HG03097 (cell line): Measurements from ENCODE around the gene SIX1.

Experiments used
- ATAC-seq: cut with Tn5 transposase; IDR thresholded peaks from one replicate; pipeline ENCODE4 v1.9.1; 2021; ENCODE audit not compliant: unreplicated experiment, low FRiP score

SIX1 gene

DNA sequence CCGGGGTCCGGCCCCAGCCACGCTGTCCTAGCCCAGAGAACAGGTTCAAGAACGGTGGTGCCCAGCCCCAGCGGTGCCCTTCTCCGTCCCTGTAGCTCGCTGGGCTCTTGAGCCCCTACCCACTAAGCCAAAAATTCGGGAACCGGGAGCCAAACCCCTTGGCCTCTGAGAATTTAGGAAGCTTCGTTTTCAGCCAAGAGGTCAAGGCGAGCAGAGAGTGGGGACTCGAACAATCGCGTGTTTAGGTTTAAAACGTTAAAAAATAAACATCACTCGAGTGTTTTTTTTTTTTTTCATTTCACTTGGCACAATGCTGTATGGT, 6.2 kb downstream of the SIX1 start:
- no peak for ATAC-seq

DNA sequence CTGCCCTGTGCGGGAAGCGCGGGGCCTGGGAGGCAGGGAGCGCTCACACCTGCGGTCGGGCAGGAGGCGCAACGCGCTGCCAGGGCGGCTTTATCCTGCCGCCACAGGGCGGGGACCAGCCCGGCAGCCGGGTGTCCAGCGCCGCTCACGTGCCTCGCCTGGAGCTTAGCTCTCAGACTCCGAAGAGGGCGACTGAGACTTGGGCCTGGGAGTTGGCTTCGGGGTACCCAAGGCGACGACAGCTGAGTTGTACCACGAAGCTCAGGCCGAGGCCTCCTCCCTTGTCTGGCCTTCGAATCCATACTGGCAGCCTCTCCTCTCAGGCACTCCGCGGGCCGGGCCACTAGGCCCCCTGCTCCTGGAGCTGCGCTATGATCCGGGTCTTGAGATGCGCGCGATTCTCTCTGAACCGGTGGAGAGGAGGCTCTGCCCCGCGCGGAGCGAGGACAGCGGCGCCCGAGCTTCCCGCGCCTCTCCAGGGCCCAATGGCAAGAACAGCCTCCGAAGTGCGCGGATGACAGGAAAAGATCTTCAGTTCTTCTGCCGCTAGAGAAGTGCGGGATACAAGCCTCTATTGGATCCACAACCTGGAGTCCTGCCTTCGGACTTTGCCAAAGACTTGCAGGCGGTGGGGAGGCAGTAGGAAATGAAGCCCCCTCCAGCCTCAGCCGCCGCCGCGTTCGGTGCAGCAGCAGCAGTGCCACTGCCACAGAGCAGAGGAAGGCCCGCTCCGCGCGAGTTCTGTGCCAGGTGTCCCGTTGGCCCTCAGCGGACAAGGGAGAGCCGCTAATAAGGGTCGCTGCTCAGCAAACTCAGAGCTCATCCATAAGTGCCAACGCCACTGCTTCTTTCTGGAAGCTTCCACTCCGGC, 6.8 kb downstream of the SIX1 start:
- ATAC-seq, result no peak

DNA sequence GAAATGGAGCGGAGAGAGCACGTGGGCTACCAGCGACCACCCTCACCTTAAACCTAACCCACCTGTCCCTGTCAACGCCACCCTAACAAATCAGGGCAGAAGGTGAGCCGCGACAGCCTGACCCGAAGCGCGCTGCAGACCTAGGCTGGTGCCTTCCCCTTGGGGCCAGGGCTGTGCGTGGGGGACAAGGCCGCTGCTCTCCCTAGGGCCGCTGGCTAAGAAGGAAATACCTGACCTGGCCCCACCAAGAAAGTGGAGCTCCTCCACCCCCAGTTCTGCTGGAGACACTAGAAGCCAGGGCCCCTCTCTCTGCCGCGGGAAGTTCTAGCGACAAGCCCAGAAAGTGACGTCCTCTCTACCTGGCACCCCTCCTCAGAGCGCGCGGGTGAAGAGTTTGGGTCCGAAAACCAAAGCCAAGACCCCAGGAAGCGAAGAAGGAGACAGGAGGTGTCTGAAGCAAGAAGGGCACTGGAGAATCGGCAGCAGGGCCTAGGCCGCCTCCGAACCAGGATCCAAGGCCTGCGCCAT, 7.5 kb downstream of the SIX1 start:
- ATAC-seq, result no peak

DNA sequence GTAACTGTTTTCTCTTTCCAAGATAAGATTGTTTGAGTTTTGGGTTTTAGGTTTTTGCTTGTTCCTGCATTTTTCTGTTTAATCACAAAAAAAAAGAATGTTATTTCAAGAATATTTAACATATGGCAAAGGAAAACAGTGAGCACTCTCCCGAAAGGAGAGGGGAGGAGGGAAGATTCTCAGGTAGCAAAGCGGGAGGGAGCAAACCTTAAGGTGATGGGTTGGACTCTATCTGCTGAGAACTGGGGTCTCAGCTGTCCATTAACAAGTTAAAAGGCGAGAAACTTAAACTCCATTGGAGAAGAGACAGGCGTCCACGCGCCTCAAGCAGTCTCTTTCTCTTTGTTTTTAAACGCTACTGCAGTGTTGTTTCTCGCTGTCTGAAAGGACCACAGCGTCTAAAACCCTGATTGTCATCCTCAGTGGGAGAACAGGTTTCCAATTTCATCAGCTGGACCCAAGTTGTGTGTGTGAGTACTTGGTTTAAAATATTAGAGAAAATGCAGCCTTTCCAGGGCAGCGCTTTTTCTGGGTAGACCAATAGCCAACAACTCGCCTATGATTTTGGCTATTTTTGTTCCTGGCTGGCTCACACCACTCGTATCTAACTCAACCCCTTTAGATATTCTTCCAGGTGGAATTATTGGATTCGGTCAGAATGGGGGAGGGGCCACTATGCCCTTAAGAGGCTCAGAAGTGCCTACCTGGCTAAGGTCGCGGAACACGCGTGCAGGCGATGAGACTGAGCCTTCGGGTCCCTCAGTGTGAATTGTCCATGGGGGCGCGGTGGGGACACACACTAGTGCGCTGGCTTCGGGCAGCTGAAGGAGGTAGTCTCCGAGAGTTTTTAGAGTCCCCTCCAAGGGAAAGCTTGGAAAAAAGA, 8.2 kb downstream of the SIX1 start:
- no peak for ATAC-seq

DNA sequence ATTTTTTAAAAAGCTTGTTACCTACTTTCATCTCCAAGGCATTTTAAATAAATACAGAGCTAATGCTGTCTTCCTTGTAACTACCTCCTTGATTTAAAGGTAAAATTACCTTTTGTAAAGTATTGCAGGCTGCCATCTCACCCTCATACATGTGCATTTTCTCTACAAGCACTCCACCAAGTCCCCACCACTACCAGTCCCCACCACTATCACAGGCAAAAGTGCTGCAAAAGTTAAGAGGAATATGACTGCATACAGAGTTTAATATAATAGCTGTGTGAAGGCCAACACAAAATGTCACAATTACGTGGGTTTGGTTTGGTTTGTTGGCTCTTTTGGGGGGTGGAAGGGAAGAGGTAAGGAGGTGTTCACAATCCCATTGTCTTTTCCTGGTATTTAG, 9.6 kb downstream of the SIX1 start:
- no peak for ATAC-seq

DNA sequence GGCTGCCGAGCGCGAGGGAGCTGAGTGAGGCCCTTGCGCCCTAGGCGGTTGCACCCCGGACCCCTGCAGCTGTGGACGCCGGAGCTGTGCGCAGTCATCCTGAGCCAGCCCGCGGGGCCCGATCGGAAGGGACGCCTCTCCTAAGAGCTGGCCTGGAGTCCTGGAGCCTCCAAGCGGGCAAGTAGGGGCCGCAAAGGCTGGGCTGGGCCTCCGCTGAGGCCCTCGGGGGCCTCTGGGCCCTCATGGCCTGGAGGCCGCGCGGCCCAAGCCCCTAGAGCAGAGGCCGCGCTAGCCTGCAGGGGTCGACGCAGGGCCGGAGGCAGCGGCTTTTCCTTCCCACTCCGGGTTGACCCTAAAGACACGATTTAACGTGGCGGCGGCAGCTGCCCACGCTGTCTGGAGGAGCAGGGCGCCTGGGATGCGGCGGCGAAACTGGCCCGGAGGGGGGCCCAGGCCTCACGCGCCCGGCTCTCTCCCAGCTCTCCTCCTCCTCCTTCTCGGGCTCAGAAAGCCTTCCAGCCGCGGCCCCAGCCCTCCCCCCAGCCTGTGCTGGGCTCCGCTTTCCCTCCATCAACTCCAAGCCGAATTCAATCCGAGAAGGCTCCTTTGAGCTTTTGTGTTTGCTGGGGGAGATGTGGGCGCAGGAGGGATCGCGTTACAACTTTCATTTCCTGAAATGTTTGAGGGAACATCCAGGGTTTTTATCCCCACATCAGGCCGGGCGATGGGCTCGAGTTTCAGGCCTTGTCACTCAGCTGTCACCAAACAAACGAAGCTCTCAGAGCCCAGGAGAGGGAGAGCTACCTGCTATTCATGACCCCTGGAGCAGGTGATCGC, 11.6 kb downstream of the SIX1 start:
- no peak for ATAC-seq

DNA sequence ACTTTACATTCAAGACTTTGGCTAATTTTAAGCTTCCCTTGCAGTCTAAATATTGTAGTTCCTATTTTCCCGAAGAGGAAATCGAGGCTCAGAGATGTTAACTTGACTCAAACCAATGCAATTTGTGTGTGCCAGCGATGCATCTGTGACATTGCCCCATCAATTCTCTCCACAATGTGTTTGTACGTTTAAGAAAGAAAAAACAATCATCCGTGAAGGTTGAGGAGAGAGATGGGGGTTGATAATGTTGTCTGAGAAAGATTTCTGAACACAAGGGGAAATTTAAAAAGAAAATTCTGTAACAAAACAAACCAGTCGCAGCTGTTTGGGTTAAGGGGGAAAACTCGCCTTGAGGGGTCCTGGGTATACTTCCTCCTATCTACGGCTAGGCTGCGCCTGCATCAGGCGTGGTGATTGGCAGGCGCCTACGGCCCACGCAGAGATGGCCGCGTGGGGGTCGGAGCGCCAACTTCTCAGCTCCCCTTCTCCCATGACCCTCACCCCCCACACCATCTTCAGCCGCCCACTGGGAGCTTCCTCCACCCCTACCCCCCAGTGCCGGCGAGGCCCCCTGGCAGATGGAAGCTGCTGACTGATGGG, 12.3 kb downstream of the SIX1 start:
- no peak for ATAC-seq

DNA sequence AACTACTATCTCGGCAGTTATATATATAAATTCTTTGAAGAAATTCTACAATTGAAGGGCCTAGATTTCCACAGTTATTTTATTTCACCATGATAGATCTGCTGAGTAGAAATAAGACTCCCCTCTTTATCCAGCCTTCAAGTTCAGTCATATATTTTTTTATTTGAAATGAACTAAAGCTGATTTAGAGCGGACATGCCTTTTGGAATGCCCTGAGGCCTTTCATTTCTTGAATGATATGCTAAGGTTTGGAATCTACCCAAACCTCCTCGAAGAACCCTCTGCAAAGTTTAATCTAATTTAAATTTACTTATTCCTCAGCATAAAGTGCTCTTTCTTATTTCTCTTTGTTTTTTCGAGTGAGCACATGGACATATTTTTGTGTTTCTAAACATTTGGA, 15.1 kb downstream of the SIX1 start:
- no peak for ATAC-seq

DNA sequence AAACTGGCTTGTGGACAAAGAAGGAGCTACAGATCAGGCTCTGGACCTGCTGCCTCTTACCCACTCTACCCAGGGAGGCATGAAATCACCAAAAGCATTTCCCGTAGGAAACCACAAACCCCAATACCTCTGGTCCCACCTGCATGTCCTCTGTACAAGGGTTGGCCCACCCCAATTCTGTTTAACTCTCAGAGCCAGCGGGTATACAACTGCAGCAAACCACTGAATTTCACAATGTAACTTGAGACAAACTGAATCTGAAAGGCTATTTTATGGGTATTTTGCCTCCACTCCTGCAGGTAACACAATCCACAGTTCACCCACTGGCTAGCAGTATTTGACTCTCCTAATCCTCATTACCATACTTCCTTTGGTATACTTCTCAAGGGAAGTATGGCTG, 16.5 kb downstream of the SIX1 start:
- ATAC-seq, result peak; percentile 62

DNA sequence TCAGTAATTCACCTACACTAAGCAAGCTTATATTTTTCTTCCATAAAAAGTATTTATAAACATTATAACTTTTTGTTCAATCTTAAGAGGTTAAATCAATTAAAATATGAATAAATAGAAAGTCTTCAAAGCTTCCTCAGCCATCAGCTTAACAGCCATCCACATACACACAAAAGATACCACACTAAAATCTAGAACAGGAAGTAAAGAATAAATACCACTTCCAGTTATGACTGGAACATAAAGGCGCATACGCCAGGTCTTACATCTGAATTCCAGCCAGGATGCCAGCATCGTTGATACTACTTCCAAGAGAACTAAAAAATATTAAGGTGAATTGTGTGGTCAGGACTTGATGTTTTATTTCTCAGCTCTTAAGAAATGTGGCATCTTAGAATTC, 17.0 kb downstream of the SIX1 start:
- peak; percentile 68 for ATAC-seq

DNA sequence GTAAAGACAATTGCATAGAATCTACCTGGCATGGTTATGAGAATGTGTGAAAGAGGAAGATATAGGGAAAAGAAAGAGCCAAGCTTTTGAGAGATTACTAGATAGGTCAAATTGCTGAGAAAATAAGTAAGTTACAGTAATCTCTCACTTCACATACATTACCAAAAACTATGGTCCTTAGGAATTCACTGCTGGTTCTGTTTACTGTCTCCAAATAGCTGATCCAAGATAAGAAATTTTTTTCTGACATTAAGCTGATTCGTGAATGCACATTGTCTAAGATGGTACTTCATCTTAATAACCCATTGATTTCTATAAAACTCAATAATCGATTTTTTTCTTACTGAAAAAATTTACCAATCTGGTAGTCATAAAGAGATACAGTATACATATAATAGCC, 17.4 kb downstream of the SIX1 start:
- ATAC-seq, result no peak

DNA sequence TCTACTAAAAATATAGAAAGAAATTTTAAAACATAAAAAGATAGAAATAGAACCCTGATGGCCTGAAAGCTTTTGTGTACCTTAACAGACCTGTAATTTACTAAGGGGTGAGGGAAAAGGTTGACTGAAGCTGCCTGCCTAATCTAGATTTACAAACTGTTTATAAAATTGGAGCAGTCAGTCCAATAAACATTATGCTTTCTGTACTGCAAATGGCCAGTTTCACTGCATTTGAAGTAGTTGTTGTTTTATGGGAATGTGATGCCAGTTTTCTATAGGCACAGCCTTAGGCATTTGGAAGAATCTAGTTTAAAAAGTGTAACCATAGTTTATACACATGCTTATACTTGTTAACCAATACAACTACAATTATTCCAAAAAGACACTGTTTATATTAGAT, 19.1 kb downstream of the SIX1 start:
- ATAC-seq, result no peak

DNA sequence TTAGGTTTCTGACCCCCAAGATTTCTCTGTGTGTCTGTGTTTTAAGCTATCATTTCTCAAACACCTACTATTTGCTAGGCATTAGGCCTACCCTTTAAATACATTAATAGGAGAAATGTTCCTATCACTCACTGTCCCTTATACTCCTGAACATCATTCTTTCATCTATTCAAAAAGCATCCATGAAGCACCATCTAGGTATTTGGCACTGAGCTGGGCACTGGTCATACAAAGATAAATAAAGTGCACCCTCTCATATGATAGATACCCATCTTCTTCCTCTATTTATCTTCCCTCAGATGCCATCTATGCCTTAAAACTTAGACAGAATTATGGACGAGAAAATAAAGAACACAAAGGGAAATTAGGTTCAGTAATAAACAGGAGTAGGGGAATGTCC, 20.4 kb downstream of the SIX1 start:
- no peak for ATAC-seq

DNA sequence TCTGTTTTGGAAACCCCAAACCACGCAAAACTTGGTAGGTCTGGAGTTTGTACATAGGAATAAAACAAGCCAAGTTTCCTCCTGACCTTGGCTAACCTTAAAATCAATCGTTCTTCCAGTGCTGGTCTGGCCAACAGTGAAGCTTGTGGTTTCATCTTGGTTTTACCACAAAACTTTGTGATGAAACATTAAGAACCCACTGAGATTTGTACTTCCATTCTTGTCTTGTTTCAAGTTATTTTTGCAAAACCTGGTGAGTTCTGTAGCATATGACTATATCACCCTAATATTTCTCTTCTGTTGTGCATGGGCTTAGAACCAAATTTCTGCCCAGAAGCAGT, 26.4 kb downstream of the SIX1 start:
- no peak for ATAC-seq

DNA sequence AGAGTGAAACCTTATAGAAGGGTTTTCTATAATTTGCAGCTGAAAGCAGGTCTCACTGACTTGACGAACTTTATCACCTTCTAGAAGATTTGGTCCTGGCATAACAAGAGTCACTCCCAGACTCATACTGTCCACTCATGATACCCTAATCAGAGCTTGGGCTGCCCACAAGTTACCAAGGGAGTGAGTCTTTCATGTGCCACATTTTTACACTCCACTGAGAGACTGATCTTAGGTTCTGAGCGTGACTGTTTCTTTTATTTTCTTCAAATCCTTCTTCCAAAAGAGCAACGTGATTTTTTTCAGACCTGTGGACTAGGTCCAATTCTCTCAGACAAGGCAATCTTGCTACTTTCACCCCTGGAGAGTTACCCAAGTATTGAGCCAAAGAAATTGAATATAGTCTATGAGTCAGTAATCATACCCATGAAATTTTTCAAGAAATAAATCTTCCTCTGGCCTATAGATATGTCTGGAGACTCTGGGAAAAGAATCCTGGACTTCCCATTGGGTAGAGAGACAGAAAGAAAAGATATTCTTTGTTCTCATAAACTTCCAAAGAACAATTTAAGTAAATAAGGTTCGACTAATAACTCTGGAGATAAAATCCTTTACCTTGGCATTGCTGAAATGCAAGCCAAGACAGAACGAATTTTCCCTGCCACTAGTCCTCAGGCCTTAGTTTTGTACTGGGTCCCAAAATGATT, 26.9 kb downstream of the SIX1 start:
- ATAC-seq, result no peak

DNA sequence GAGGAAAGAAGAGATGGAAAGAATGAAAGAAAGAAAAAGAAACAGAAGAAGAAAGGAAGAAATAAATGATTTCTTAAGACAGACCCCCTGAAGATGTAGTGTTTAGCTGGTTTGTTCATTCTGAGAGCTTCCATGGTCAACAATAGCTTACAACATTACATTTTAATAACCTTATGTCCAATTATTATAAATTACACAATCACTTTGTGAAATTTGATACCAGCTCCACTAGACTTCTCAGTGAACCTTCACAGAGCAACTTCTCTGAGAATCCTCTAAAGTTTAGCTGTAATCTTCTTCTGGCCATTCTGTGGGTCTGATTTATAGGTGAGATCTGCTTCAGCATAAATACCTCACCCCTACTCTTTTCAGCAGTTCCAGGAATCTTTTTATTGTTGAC, 27.9 kb downstream of the SIX1 start:
- no peak for ATAC-seq

DNA sequence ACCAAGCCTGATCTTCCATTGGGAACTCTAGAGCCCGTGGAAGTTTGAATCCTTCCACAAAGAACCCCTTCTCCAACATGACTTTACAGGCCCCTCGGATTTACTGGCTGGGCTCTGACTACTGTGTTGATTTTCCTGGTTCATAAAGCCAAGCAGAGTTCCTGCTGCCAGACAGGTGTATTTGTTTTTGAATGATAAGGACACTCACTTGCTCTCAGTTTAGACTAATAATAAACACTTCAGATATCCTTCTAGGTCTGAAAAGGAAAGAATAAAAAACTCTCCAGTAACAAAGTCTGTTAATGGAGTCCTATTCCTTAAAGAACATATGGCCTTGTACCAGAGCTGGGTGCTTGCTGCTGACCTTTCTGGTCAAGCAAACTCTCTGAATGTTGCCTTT, 31.0 kb downstream of the SIX1 start:
- no peak for ATAC-seq

DNA sequence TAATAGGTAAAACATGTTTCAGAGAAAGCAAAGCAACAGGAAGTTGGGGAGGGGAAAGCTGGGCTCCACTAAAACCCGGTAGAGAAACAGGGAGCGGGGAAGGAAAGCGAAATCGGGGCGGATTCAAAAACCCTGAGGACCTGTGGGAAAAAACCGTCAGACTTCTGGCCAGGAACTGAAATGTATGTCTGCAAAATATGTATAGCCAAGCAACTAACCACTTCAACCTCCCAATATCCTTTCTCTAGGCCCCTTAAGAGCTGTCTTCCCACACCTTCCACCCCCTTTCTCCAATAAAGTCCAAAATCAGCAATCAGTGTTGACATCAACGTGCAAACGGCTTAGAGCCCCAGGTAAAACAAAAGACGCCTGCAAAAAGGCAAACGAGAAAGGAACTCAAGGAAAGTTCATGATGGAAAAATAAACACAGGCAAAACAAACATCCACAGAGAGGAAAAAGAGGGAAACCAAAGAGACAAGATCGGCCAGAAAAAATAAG, 32.8 kb downstream of the SIX1 start:
- ATAC-seq, result no peak

DNA sequence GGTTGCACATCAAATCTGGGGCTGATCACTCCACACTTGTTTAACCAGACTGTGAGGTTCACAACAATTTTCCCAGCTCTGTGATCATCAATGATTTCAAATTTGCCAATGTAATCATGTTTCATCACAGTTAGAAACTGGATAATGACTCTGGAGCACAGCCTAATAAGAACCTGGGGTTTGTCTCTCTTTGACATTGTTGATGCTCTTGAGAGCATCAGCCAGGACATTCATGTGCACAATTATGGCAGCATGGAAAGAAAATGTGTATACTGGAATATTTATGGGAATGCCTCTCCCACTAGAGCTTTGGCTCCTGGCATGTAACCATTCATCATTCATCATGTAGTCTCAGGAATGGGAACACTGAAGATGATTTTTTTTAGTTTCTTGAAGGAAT, 47.0 kb downstream of the SIX1 start:
- ATAC-seq, result no peak

DNA sequence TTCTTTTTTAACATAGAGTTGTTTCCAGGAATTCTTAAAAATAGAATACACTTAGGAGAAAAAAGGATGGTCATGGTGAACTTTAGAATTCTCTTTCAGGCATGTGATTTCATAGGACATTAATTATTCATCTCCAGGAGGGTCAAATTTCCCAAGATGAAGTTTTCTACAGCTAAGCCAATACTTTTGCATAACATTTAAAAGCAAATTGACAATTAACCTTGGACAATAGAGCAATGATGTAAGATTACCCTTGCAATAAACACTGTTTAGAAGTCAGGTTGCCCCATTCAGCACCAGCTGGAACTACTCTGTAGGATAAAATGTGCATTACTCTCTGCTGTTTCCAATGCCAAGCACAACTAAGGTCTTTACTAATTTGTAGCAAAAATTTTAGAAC, 49.5 kb downstream of the SIX1 start:
- ATAC-seq, result no peak
